ENCODE data around the gene SPEM1.

- TF ChIP-seq CTCF (IDR thresholded peaks at IDR 0.05) (no peak), POLR2A (IDR thresholded peaks at IDR 0.05) (no peak)
Observed at GRCh38 chr17:7467498-7467897, 47.4 kb downstream of the SPEM1 start.

All from esophagus squamous epithelium (tissue), 4 donors.